ENCODE measurements around the gene MYCL. TPM values are rescaled to one million over a fixed set of nuclear protein-coding genes. Genes with fewer than 3 reads are reported as not detected.

MYCL gene
- total and polyA plus RNA-seq, 2 of the 13 experiments (the other 11 are each of a cell fraction or from before 2014, with no cell fraction given): 0.31 to 1.7 TPM

GRCh38 chr1:39901714-39902459 lies at the start of gene MYCL (continued):
- TF ChIP-seq ARHGAP35 (CRISPR knock-in tag; IDR thresholded peaks at IDR 0.05; ENCODE audit: borderline replicate concordance): peak; percentile 67; the same call in 1 of the 2 replicates
- TF ChIP-seq ZNF143 (CRISPR knock-in tag; IDR thresholded peaks at IDR 0.05): peak; percentile 40; the same call in 1 of the 2 replicates
- TF ChIP-seq NR2C2 (CRISPR knock-in tag; IDR thresholded peaks at IDR 0.05; ENCODE audit: borderline replicate concordance): no peak
- TF ChIP-seq SSRP1 (CRISPR knock-in tag; IDR thresholded peaks at IDR 0.05): no peak
- TF ChIP-seq HOXA5 (CRISPR knock-in tag; IDR thresholded peaks at IDR 0.05): peak; percentile 85
- TF ChIP-seq ZBTB20 (CRISPR knock-in tag; IDR thresholded peaks at IDR 0.05; ENCODE audit: borderline replicate concordance, low read depth): peak; percentile 52; the same call in 1 of the 2 replicates
- TF ChIP-seq HES4 (CRISPR knock-in tag; IDR thresholded peaks at IDR 0.05; ENCODE audit: borderline replicate concordance): no peak
- no peak for TF ChIP-seq ZBTB39 (CRISPR knock-in tag; IDR thresholded peaks at IDR 0.05)
- TF ChIP-seq MED13 (CRISPR knock-in tag; IDR thresholded peaks at IDR 0.05): peak; percentile 59; the same call in 1 of the 2 replicates
- TF ChIP-seq ZBTB3 (CRISPR knock-in tag; IDR thresholded peaks at IDR 0.05; ENCODE audit: borderline replicate concordance, low read depth): no peak
- no peak for TF ChIP-seq RFXANK (CRISPR knock-in tag; IDR thresholded peaks at IDR 0.05)
- TF ChIP-seq GATAD1 (CRISPR knock-in tag; IDR thresholded peaks at IDR 0.05): no peak
- 0 out of 2 replicates have a peak, but pooled peaks have one; percentile 10 for TF ChIP-seq ZNF546 (CRISPR knock-in tag; conservative IDR thresholded peaks at IDR 0.05)
- TF ChIP-seq ZNF142 (CRISPR knock-in tag; IDR thresholded peaks at IDR 0.05): peak; percentile 63; the same call in 1 of the 2 replicates
- TF ChIP-seq, protein P1, sequence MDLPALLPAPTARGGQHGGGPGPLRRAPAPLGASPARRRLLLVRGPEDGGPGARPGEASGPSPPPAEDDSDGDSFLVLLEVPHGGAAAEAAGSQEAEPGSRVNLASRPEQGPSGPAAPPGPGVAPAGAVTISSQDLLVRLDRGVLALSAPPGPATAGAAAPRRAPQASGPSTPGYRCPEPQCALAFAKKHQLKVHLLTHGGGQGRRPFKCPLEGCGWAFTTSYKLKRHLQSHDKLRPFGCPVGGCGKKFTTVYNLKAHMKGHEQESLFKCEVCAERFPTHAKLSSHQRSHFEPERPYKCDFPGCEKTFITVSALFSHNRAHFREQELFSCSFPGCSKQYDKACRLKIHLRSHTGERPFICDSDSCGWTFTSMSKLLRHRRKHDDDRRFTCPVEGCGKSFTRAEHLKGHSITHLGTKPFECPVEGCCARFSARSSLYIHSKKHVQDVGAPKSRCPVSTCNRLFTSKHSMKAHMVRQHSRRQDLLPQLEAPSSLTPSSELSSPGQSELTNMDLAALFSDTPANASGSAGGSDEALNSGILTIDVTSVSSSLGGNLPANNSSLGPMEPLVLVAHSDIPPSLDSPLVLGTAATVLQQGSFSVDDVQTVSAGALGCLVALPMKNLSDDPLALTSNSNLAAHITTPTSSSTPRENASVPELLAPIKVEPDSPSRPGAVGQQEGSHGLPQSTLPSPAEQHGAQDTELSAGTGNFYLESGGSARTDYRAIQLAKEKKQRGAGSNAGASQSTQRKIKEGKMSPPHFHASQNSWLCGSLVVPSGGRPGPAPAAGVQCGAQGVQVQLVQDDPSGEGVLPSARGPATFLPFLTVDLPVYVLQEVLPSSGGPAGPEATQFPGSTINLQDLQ (CRISPR knock-in tag; IDR thresholded peaks at IDR 0.05): no peak
- no peak for TF ChIP-seq JUND (CRISPR knock-in tag; IDR thresholded peaks at IDR 0.05)
- no peak for TF ChIP-seq GTF2F1 (IDR thresholded peaks at IDR 0.05; ENCODE audit: low read length)
- TF ChIP-seq ZNF30 (CRISPR knock-in tag; IDR thresholded peaks at IDR 0.05): no peak
- TF ChIP-seq ZNF616 (CRISPR knock-in tag; IDR thresholded peaks at IDR 0.05; ENCODE audit: low read depth): no peak
- no peak for TF ChIP-seq ARID2 (CRISPR knock-in tag; IDR thresholded peaks at IDR 0.05; ENCODE audit: borderline replicate concordance)
